IMR-90 (cell line): ENCODE data around the gene SNX21. TPM values are rescaled to one million over a fixed set of nuclear protein-coding genes. Genes with fewer than 3 reads are reported as not detected.
A peak's percentile ranks its signal among the peaks of the same experiment; 100 is the strongest.

Experiments used
- ATAC-seq: fragments of 200-7000 bp; cut with Tn5 transposase; 2 replicates; pipeline ENCODE4 v1.9.1; 2020; ENCODE audit warnings: low read depth, mild to moderate bottlenecking, moderate library complexity
- BruUV-seq: library from RNA; stranded (reverse); fragments of 400-500 nt; replicated peaks from 2 replicates; lab custom pipeline; 2021; lab: Mats Ljungman, UMichigan
- CTCF ChIA-PET: fragments of 300-600 bp; formaldehyde crosslinking; extraction: SDS; loops from one replicate; lab custom pipeline; 2021; ENCODE audit warnings: antibody characterized with exemption; lab: Yijun Ruan, JAX
- POLR2A ChIA-PET: fragments of 300-600 bp; sonication (Branson Sonifier 250); formaldehyde crosslinking; loops from one replicate; lab custom pipeline; 2022; ENCODE audit warnings: antibody characterized with exemption; ENCODE audit not compliant: unreplicated experiment; lab: Charles Lee
- DNase-seq: peaks from one replicate; pipeline ENCODE4 v3.0.0; 2013
- H2AFZ ChIP-seq: replicated peaks from 2 replicates; pipeline ENCODE3; 2013; ENCODE audit warnings: low read length, mild to moderate bottlenecking; ENCODE audit not compliant: poor library complexity
- H2AK5ac ChIP-seq: 2 replicates; pipeline ENCODE4 v1.6.1; 2013; ENCODE audit warnings: low read depth, low read length, inconsistent platforms
- H2AK9ac ChIP-seq: replicated peaks from 2 replicates; pipeline ENCODE3; 2013; ENCODE audit warnings: mild to moderate bottlenecking, low read depth, low read length, moderate library complexity; ENCODE audit not compliant: poor library complexity
- H2BK120ac ChIP-seq: 2 replicates; pipeline ENCODE4 v1.6.1; 2013; ENCODE audit warnings: low read depth, low read length, inconsistent platforms
- H2BK15ac ChIP-seq: 3 replicates; pipeline ENCODE4 v1.6.1; 2013; ENCODE audit warnings: low read depth, low read length, inconsistent platforms
- H2BK20ac ChIP-seq: 2 replicates; pipeline ENCODE4 v1.6.1; 2013; ENCODE audit warnings: low read depth, mild to moderate bottlenecking, inconsistent platforms, low read length, moderate library complexity
- H2BK5ac ChIP-seq: 2 replicates; pipeline ENCODE4 v1.6.1; 2013; ENCODE audit warnings: mild to moderate bottlenecking, low read depth, low read length, inconsistent platforms; ENCODE audit not compliant: poor library complexity, severe bottlenecking
- H3K14ac ChIP-seq: replicated peaks from 2 replicates; pipeline ENCODE4 v1.6.1; 2013; ENCODE audit warnings: low read depth, low read length, inconsistent platforms
- H3K18ac ChIP-seq: 2 replicates; pipeline ENCODE4 v1.6.1; 2013; ENCODE audit warnings: low read depth, low read length, control low read depth
- H3K23ac ChIP-seq: 2 replicates; pipeline ENCODE4 v1.6.1; 2013; ENCODE audit warnings: low read depth, low read length, inconsistent platforms
- H3K27ac ChIP-seq: 2 replicates; pipeline ENCODE4 v1.5.1; 2013; ENCODE audit warnings: mild to moderate bottlenecking, control low read depth, low read length; ENCODE audit not compliant: insufficient read depth
- H3K27me3 ChIP-seq: 2 replicates; pipeline ENCODE4 v1.6.1; 2013; ENCODE audit warnings: low read length; ENCODE audit not compliant: control insufficient read depth, insufficient read depth
- H3K36me3 ChIP-seq: 2 replicates; pipeline ENCODE4 v1.6.1; 2013; ENCODE audit warnings: low read length, mixed read lengths; ENCODE audit not compliant: control insufficient read depth, insufficient read depth
- H3K4ac ChIP-seq: 2 replicates; pipeline ENCODE4 v1.6.1; 2013; ENCODE audit warnings: low read depth, low read length, inconsistent platforms
- H3K4me1 ChIP-seq: 2 replicates; pipeline ENCODE4 v1.6.1; 2013; ENCODE audit warnings: low read length, mixed read lengths; ENCODE audit not compliant: control insufficient read depth, insufficient read depth
- H3K4me2 ChIP-seq: 2 replicates; pipeline ENCODE4 v1.6.1; 2013; ENCODE audit warnings: low read depth, mild to moderate bottlenecking, control low read depth, low read length, moderate library complexity
- H3K4me3 ChIP-seq: 2 replicates; pipeline ENCODE4 v1.5.1; 2013; ENCODE audit warnings: low read depth, mild to moderate bottlenecking, control low read depth, low read length, moderate library complexity; ENCODE audit not compliant: insufficient read depth
- H3K56ac ChIP-seq: 2 replicates; pipeline ENCODE4 v1.6.1; 2013; ENCODE audit warnings: low read length, inconsistent platforms; ENCODE audit not compliant: insufficient read depth; ENCODE audit errors: extremely low read depth
- H3K79me1 ChIP-seq, 2 experiments: 2 replicates each; pipeline ENCODE4 v1.6.1; 2013; ENCODE audit warnings: low read length in 2 of 2, inconsistent platforms in 1 of 2, low read depth in 1 of 2
- H3K9ac ChIP-seq: 2 replicates; pipeline ENCODE4 v1.6.1; 2013; ENCODE audit warnings: low read depth, low read length, control low read depth
- H3K9me1 ChIP-seq: 2 replicates; pipeline ENCODE4 v1.6.1; 2013; ENCODE audit warnings: low read length, inconsistent platforms; ENCODE audit not compliant: insufficient read depth
- H3K9me3 ChIP-seq: 2 replicates; pipeline ENCODE4 v1.6.1; 2013; ENCODE audit warnings: low read length; ENCODE audit not compliant: control insufficient read depth, insufficient read depth
- H4K20me1 ChIP-seq: 2 replicates; pipeline ENCODE4 v1.6.1; 2013; ENCODE audit warnings: low read length, inconsistent platforms; ENCODE audit not compliant: insufficient read depth
- H4K5ac ChIP-seq: 2 replicates; pipeline ENCODE4 v1.6.1; 2013; ENCODE audit warnings: mild to moderate bottlenecking, low read depth, low read length, control low read depth
- H4K8ac ChIP-seq, 2 experiments: 2 replicates each; pipeline ENCODE4 v1.6.1; 2013; ENCODE audit warnings: low read depth in 2 of 2, low read length in 2 of 2, control low read depth in 1 of 2, inconsistent platforms in 1 of 2
- H4K91ac ChIP-seq: 2 replicates; pipeline ENCODE4 v1.6.1; 2013; ENCODE audit warnings: low read depth, low read length, inconsistent platforms; ENCODE audit not compliant: insufficient read depth
- BHLHE40 ChIP-seq: fragments of 150-350 bp; IDR thresholded peaks from 2 replicates; pipeline ENCODE4 v1.6.1; 2016; ENCODE audit warnings: mild to moderate bottlenecking, low read depth, low read length
- MXI1 ChIP-seq: IDR thresholded peaks from 2 replicates; pipeline ENCODE4 v1.6.1; 2012; ENCODE audit warnings: low read depth, mild to moderate bottlenecking, low read length, moderate library complexity, borderline replicate concordance
- POLR2A ChIP-seq: IDR thresholded peaks from 2 replicates; pipeline ENCODE4 v1.6.1; 2012; ENCODE audit warnings: mild to moderate bottlenecking, low read depth, low read length
- RCOR1 ChIP-seq: IDR thresholded peaks from 2 replicates; pipeline ENCODE4 v1.6.1; 2012; ENCODE audit warnings: mild to moderate bottlenecking, low read length, improper control_type of control experiment; ENCODE audit not compliant: insufficient replicate concordance
- SMC3 ChIP-seq: fragments of 150-350 bp; IDR thresholded peaks from 2 replicates; pipeline ENCODE4 v1.6.1; 2016; ENCODE audit warnings: low read depth, mild to moderate bottlenecking, antibody characterized with exemption, low read length, moderate library complexity
- WGBS, 2 experiments: methylation state at CpG; one replicate each; pipeline versions ENCODE4 v1.1.5 to v1.1.7; 2013; ENCODE audit warnings: missing lambda C conversion rate in 2 of 2; ENCODE audit not compliant: insufficient read length in 1 of 2; ENCODE audit errors: extremely low coverage in 2 of 2; 5-methylcytosine and 5-hydroxymethylcytosine counted together
- dilution Hi-C: fragments of 300-500 bp; cut with HindIII; formaldehyde crosslinking; loops from one replicate; pipeline ENCODE4 v1.14.3; 2018; ENCODE audit warnings: low sequenced_read_pairs; ENCODE audit not compliant: unreplicated experiment
- in situ Hi-C: fragments of 300-500 bp; cut with MboI; formaldehyde crosslinking; loops from 3 replicates; pipeline ENCODE4 v1.14.3; 2019; ENCODE audit warnings: low sequenced_read_pairs, inconsistent platforms, mixed read lengths
- intact Hi-C: fragments of 100-400 bp; cut with micrococcal nuclease; formaldehyde crosslinking; loops from 2 replicates; pipeline ENCODE4 v1.10.0; 2022
- polyA plus RNA-seq, 3 experiments: library from polyadenylated mRNA; depleted of rRNA; stranded (reverse); fragments of >200 nt; gene quantifications; 2 replicates each; pipeline ENCODE4 v1.2.3, GENCODE V29; 2012; ENCODE audit warnings: low replicate concordance in 1 of 3
- total RNA-seq: library from RNA; depleted of rRNA; stranded (reverse); fragments of >200 nt; gene quantifications from 2 replicates; pipeline ENCODE4 v1.2.3, GENCODE V29; 2012
- TF ChIP-seq, protein P1 (sequence below): fragments of 150-350 bp; IDR thresholded peaks from 2 replicates; pipeline ENCODE4 v1.6.1; 2016; ENCODE audit warnings: low read depth, mild to moderate bottlenecking, low read length, moderate library complexity, borderline replicate concordance

SNX21 gene
- total and polyA plus RNA-seq, 2 of the 4 experiments (the other 2 are of a cell fraction): 11.1 to 17.9 TPM

DNA sequence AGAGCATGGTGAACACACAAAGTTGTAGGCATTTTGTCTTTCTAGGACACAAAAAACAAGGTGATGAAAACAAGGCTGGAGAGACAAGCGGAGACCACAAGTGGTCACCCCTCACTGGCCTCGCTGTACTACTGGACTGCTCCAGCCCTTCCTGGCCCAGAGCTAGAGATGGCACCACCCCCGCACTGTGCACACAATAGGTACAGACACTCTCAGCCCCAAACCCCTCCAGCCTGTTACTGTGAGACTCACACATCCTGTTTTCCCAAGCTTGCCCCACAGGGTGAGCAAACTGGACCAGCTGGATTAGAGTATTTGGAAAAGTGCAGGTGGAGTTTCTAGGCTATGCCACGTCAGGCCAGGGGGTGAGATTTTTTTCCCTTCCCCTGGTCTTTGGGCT lies 39.0 kb downstream of the SNX21 start:
- H4K5ac ChIP-seq: no peak overlapping the region; the same call in 1 of the 2 replicates
- no TSS peak for BruUV-seq
- H3K9ac ChIP-seq: no peak overlapping the region
- dilution Hi-C loops: no loop called here
- peak overlapping the region; percentile 36; the same call in 1 of the 2 replicates for H3K4ac ChIP-seq
- H3K4me2 ChIP-seq: no peak overlapping the region
- H3K27me3 ChIP-seq: no peaks in the 10 kb centered on the region
- intact Hi-C loops: no loop called here
- DNase-seq (no peak), ATAC-seq (no peak)
- no peak overlapping the region for H3K14ac ChIP-seq
- no peak overlapping the region; the same call in 1 of the 2 replicates for H2BK120ac ChIP-seq
- H3K56ac ChIP-seq: no peak overlapping the region
- peak overlapping the region; percentile 42; the same call in 2 of the 3 replicates for H2BK15ac ChIP-seq
- H2AFZ ChIP-seq: no peak overlapping the region
- peaks cover 10% of the 10 kb centered on the region for H3K36me3 ChIP-seq
- H2BK20ac ChIP-seq: peak overlapping the region; percentile 56; the same call in 1 of the 2 replicates
- H3K4me3 ChIP-seq: no peak overlapping the region
- CTCF ChIA-PET: no interaction called here
- no peak overlapping the region for H3K27ac ChIP-seq
- peaks cover 7% of the 10 kb centered on the region for H3K9me1 ChIP-seq
- POLR2A ChIA-PET: no interaction called here
- no peaks in the 10 kb centered on the region; the same call in 1 of the 2 replicates for H4K20me1 ChIP-seq
- H2BK5ac ChIP-seq: peak overlapping the region; percentile 48
- peak overlapping the region; percentile 66 for H2AK5ac ChIP-seq
- H3K18ac ChIP-seq: peak overlapping the region; percentile 60; the same call in 1 of the 2 replicates
- no peak overlapping the region for H3K23ac ChIP-seq
- WGBS, 2 experiments: no CpG with 5 or more reads among the region's 4 CpGs
- H3K79me1 ChIP-seq: 0 out of 4 replicates have a peak, but pooled peaks cover 0 to 5% of the 10 kb centered on the region in 2 experiments
- no peak overlapping the region; a peak in 1 of 4 replicates for H4K8ac ChIP-seq
- H4K91ac ChIP-seq: peak overlapping the region; percentile 17; the same call in 1 of the 2 replicates
- peaks cover 11% of the 10 kb centered on the region for H3K4me1 ChIP-seq
- in situ Hi-C loops: no loop called here
- no peaks in the 10 kb centered on the region for H3K9me3 ChIP-seq
- TF ChIP-seq POLR2A (no peak), BHLHE40 (no peak), RCOR1 (no peak), SMC3 (no peak), MXI1 (no peak)
- TF ChIP-seq, protein P1, sequence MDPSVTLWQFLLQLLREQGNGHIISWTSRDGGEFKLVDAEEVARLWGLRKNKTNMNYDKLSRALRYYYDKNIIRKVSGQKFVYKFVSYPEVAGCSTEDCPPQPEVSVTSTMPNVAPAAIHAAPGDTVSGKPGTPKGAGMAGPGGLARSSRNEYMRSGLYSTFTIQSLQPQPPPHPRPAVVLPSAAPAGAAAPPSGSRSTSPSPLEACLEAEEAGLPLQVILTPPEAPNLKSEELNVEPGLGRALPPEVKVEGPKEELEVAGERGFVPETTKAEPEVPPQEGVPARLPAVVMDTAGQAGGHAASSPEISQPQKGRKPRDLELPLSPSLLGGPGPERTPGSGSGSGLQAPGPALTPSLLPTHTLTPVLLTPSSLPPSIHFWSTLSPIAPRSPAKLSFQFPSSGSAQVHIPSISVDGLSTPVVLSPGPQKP: no peak
- H2AK9ac ChIP-seq: peak overlapping the region; percentile 40
